BE2C (cell line): ENCODE results near the gene SYNE1.

Experiments
- DNase-seq: peaks from one replicate; pipeline ENCODE4 v3.0.0-alpha.2; 2020
- H3K27me3 ChIP-seq: fragments of 250-450 bp; sonication (Bioruptor Pico); 2 replicates; pipeline ENCODE4 v1.5.1; 2020; ENCODE audit warnings: mild to moderate bottlenecking
- H3K36me3 ChIP-seq: fragments of 250-450 bp; sonication (Bioruptor Pico); 2 replicates; pipeline ENCODE4 v1.5.1; 2020; ENCODE audit warnings: mild to moderate bottlenecking
- H3K4me1 ChIP-seq: fragments of 250-450 bp; sonication (Bioruptor Pico); 2 replicates; pipeline ENCODE4 v1.5.1; 2020
- H3K4me3 ChIP-seq: 2 replicates; pipeline ENCODE4 v1.5.1; 2011; ENCODE audit warnings: low read depth, low read length
- H3K9me3 ChIP-seq: fragments of 250-450 bp; sonication (Bioruptor Pico); 2 replicates; pipeline ENCODE4 v1.5.1; 2020
- CTCF ChIP-seq: IDR thresholded peaks from 2 replicates; pipeline ENCODE4 v1.5.1; 2012; ENCODE audit warnings: mild to moderate bottlenecking, low read depth, low read length

SYNE1 gene

GRCh38 chr6:152160346-152160745, 476.8 kb downstream of the SYNE1 start:
- Histone ChIP-seq H3K27me3 (no peaks in the 10 kb centered on the region), H3K4me3 (no peak overlapping the region), H3K4me1 (no peaks in the 10 kb centered on the region), H3K36me3 (no peaks in the 10 kb centered on the region), H3K9me3 (no peaks in the 10 kb centered on the region)
- no peak for DNase-seq
- no peak for TF ChIP-seq CTCF

GRCh38 chr6:152155792-152156191, 481.4 kb downstream of the SYNE1 start:
- Histone ChIP-seq H3K36me3 (no peaks in the 10 kb centered on the region), H3K27me3 (no peaks in the 10 kb centered on the region), H3K4me3 (no peak overlapping the region), H3K4me1 (no peaks in the 10 kb centered on the region; the same call in 1 of the 2 replicates), H3K9me3 (no peaks in the 10 kb centered on the region)
- DNase-seq, result no peak
- no peak for TF ChIP-seq CTCF

- no peaks in the 10 kb centered on the region for H3K36me3 ChIP-seq
- DNase-seq, result no peak
- no peaks in the 10 kb centered on the region; the same call in none of the 2 replicates for H3K4me1 ChIP-seq
- no peak for TF ChIP-seq CTCF
- H3K9me3 ChIP-seq, result no peaks in the 10 kb centered on the region
- no peaks in the 10 kb centered on the region for H3K27me3 ChIP-seq
- H3K4me3 ChIP-seq, result no peak overlapping the region
These were observed 482.4 kb downstream of the SYNE1 start for GRCh38 chr6:152154559-152155356.

- DNase-seq, result peak; percentile 48
- no peak overlapping the region for H3K4me3 ChIP-seq
- no peaks in the 10 kb centered on the region for H3K9me3 ChIP-seq
- no peak for TF ChIP-seq CTCF
- no peaks in the 10 kb centered on the region; the same call in none of the 2 replicates for H3K4me1 ChIP-seq
- H3K27me3 ChIP-seq, result no peaks in the 10 kb centered on the region
- H3K36me3 ChIP-seq, result no peaks in the 10 kb centered on the region
These were observed 485.2 kb downstream of the SYNE1 start for GRCh38 chr6:152151920-152152319.

GRCh38 chr6:152150196-152150595, 487.0 kb downstream of the SYNE1 start:
- H3K9me3 ChIP-seq, result no peaks in the 10 kb centered on the region
- no peaks in the 10 kb centered on the region; the same call in none of the 2 replicates for H3K4me1 ChIP-seq
- TF ChIP-seq CTCF, result no peak
- no peak overlapping the region for H3K4me3 ChIP-seq
- H3K27me3 ChIP-seq, result no peaks in the 10 kb centered on the region
- no peaks in the 10 kb centered on the region for H3K36me3 ChIP-seq
- no peak for DNase-seq

- H3K9me3 ChIP-seq, result no peaks in the 10 kb centered on the region
- TF ChIP-seq CTCF, result no peak
- no peaks in the 10 kb centered on the region for H3K27me3 ChIP-seq
- no peak for DNase-seq
- H3K36me3 ChIP-seq, result no peaks in the 10 kb centered on the region
- no peaks in the 10 kb centered on the region; the same call in none of the 2 replicates for H3K4me1 ChIP-seq
- no peak overlapping the region for H3K4me3 ChIP-seq
These were observed 488.8 kb downstream of the SYNE1 start for GRCh38 chr6:152148412-152148811.
